ENCODE data around the gene EMC8.

The EMC8 gene

DNA sequence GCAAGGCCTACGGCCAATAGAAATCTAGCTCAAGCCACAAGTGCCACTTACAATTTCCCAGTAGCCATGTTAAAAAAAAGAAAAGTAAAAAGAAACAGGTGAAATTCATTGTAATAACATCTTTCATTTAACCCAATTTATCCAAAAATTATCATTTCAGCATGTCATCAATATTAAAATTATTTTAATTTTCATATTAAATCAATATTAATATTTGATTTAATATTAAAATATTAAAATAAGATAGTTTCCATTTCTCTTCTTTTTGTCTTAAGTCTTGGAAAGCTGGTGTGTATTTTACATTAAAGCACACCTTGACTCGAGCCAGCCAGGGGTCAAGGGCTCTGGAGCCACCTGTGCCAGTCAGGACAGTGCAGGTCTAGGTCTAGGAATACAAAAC is 35.7 kb downstream of the EMC8 start:
- no peak overlapping the region for H3K9ac ChIP-seq (ENCODE audit: low read length in 5 of 5)
- peaks cover 0 to 18% (median 11%) of the 10 kb centered on the region in 5 donors for H3K27me3 ChIP-seq (ENCODE audit: control insufficient read depth in 5 of 5, insufficient read depth in 4 of 5, low read length in 5 of 5)
- H3K36me3 ChIP-seq (ENCODE audit: control insufficient read depth in 5 of 5, insufficient read depth in 5 of 5, low read length in 5 of 5): no peaks in the 10 kb centered on the region
- H3K4me3 ChIP-seq (ENCODE audit: low read depth in 1 of 5, low read length in 5 of 5): no peak overlapping the region
- no peak overlapping the region for H3K27ac ChIP-seq (ENCODE audit: low read depth, low read length)
- H3K4me1 ChIP-seq (ENCODE audit: control insufficient read depth in 5 of 5, insufficient read depth in 5 of 5, low read length in 5 of 5): peaks cover 0 to 8% (median 3%) of the 10 kb centered on the region in 5 donors
- no peaks in the 10 kb centered on the region for H3K9me3 ChIP-seq (ENCODE audit: control insufficient read depth in 5 of 5, low read length in 5 of 5)

DNA sequence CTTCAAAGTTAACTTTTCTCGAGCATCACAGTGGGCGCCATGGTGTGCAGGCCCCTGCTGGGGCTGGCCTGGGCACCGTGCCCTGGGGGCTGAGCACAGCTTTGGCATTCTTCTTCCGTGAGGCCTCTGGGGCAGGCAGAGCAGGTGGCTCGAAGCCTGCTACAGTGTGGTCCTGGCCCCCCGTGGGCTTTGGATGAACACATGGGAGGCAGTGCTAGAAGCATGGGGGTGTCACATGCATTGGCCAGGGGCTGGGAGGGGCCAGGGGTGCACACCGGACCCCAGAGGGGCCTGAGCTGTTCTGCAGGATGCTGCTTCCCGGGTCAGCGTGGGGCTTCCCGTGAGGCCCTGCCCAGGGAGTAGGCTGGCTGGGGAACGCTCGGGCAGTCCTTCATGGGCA is 36.4 kb downstream of the EMC8 start:
- H3K27ac ChIP-seq (ENCODE audit: low read depth, low read length): no peak overlapping the region
- H3K4me1 ChIP-seq (ENCODE audit: control insufficient read depth in 5 of 5, insufficient read depth in 5 of 5, low read length in 5 of 5): peaks cover 0 to 8% (median 3%) of the 10 kb centered on the region in 5 donors
- H3K36me3 ChIP-seq (ENCODE audit: control insufficient read depth in 5 of 5, insufficient read depth in 5 of 5, low read length in 5 of 5): no peaks in the 10 kb centered on the region
- peaks cover 0 to 18% (median 11%) of the 10 kb centered on the region in 5 donors for H3K27me3 ChIP-seq (ENCODE audit: control insufficient read depth in 5 of 5, insufficient read depth in 4 of 5, low read length in 5 of 5)
- H3K9ac ChIP-seq (ENCODE audit: low read length in 5 of 5): no peak overlapping the region
- no peaks in the 10 kb centered on the region for H3K9me3 ChIP-seq (ENCODE audit: control insufficient read depth in 5 of 5, low read length in 5 of 5)
- no peak overlapping the region for H3K4me3 ChIP-seq (ENCODE audit: low read depth in 1 of 5, low read length in 5 of 5)

DNA sequence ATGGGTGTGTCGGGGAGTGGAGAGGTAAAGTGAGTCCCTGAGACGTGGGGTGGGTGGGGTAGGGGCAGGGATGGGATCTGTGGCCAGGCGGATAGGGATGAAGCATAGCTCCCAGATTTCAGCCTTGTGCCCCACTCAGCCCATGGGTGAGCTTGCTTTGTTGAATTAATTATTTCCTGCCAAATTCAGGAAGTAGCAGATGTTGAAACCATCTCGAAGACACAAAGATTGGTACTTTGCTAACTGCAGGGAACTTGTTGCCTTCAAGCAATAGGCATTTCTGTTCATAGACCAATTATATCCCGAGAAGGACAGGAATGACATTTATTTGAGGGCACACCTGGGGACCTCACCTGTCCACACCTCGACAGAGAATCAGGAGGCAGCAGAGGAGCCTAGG is 37.5 kb downstream of the EMC8 start:
- peaks cover 0 to 8% (median 3%) of the 10 kb centered on the region in 5 donors for H3K4me1 ChIP-seq (ENCODE audit: control insufficient read depth in 5 of 5, insufficient read depth in 5 of 5, low read length in 5 of 5)
- H3K36me3 ChIP-seq (ENCODE audit: control insufficient read depth in 5 of 5, insufficient read depth in 5 of 5, low read length in 5 of 5): no peaks in the 10 kb centered on the region
- H3K27ac ChIP-seq (ENCODE audit: low read depth, low read length): no peak overlapping the region
- H3K4me3 ChIP-seq (ENCODE audit: low read depth in 1 of 5, low read length in 5 of 5): no peak overlapping the region
- H3K9ac ChIP-seq (ENCODE audit: low read length in 5 of 5): no peak overlapping the region
- peaks cover 0 to 15% (median 11%) of the 10 kb centered on the region in 5 donors for H3K27me3 ChIP-seq (ENCODE audit: control insufficient read depth in 5 of 5, insufficient read depth in 4 of 5, low read length in 5 of 5)
- H3K9me3 ChIP-seq (ENCODE audit: control insufficient read depth in 5 of 5, low read length in 5 of 5): no peaks in the 10 kb centered on the region

GRCh38 chr16:85759631-85760419 is 39.5 kb downstream of the EMC8 start:
- Histone ChIP-seq H3K4me3 (ENCODE audit: low read depth in 1 of 5, low read length in 5 of 5) (no peak overlapping the region), H3K36me3 (ENCODE audit: control insufficient read depth in 5 of 5, insufficient read depth in 5 of 5, low read length in 5 of 5) (no peaks in the 10 kb centered on the region)

DNA sequence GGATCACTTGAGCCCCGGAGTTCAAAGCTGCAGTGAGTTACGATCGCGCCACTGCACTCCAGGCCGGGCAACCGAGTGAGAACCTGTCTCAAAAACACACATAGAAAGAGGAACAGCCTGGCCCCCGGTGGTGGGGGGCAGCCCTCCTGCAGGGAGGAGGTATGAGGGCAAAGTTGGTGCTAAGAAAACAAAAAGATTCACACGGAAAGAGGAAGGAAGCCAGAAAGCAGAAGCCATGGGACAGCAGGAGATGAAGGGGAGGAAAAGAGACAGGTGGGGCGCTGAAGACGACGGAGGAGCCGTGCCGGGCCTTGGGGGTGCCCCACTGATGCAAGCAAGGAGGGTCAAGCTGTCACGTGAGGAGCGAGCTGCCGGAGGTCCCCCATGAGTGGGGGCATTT is 40.2 kb downstream of the EMC8 start:
- Histone ChIP-seq H3K9ac (ENCODE audit: low read length in 5 of 5) (no peak overlapping the region), H3K4me1 (ENCODE audit: control insufficient read depth in 5 of 5, insufficient read depth in 5 of 5, low read length in 5 of 5) (peaks cover 0 to 11% (median 3%) of the 10 kb centered on the region in 5 donors), H3K36me3 (ENCODE audit: control insufficient read depth in 5 of 5, insufficient read depth in 5 of 5, low read length in 5 of 5) (no peaks in the 10 kb centered on the region), H3K27me3 (ENCODE audit: control insufficient read depth in 5 of 5, insufficient read depth in 4 of 5, low read length in 5 of 5) (peaks cover 0 to 11% (median 8%) of the 10 kb centered on the region in 5 donors), H3K27ac (ENCODE audit: low read depth, low read length) (no peak overlapping the region), H3K4me3 (ENCODE audit: low read depth in 1 of 5, low read length in 5 of 5) (no peak overlapping the region), H3K9me3 (ENCODE audit: control insufficient read depth in 5 of 5, low read length in 5 of 5) (no peaks in the 10 kb centered on the region)

More at GRCh38 chr16:85759631-85760419, 39.5 kb downstream of the EMC8 start:
- peaks cover 0 to 8% (median 3%) of the 10 kb centered on the region in 5 donors for H3K4me1 ChIP-seq (ENCODE audit: control insufficient read depth in 5 of 5, insufficient read depth in 5 of 5, low read length in 5 of 5)
- peaks cover 0 to 12% (median 11%) of the 10 kb centered on the region in 5 donors for H3K27me3 ChIP-seq (ENCODE audit: control insufficient read depth in 5 of 5, insufficient read depth in 4 of 5, low read length in 5 of 5)
- H3K9ac ChIP-seq (ENCODE audit: low read length in 5 of 5): no peak overlapping the region
- H3K9me3 ChIP-seq (ENCODE audit: control insufficient read depth in 5 of 5, low read length in 5 of 5): no peaks in the 10 kb centered on the region
- no peak overlapping the region for H3K27ac ChIP-seq (ENCODE audit: low read depth, low read length)

DNA sequence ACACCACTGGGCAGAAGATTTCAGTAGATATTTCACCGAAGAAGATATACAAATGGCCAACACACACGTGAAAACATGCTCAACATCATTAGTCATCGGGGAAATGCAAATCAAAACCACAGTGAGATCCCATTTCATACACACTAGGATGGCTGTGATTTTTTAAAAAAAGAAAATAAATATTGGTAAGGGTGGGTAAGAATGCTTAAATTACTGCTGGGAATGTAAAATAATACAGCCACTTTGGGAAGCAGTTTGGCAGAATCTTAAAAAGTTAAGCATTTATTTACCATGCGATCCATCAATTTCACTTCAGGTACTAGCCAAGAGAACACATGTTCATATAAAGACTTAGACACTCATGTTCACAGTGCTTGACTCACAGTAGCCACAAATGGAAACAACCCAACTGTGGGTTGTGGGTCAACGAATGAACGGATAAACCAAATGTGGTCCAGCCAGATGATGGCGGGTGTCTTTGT is 42.0 kb downstream of the EMC8 start:
- H3K9ac ChIP-seq (ENCODE audit: low read length in 5 of 5): no peak overlapping the region
- no peak overlapping the region for H3K27ac ChIP-seq (ENCODE audit: low read depth, low read length)
- peaks cover 0 to 8% (median 6%) of the 10 kb centered on the region in 5 donors for H3K27me3 ChIP-seq (ENCODE audit: control insufficient read depth in 5 of 5, insufficient read depth in 4 of 5, low read length in 5 of 5)
- no peaks in the 10 kb centered on the region for H3K9me3 ChIP-seq (ENCODE audit: control insufficient read depth in 5 of 5, low read length in 5 of 5)
- no peaks in the 10 kb centered on the region for H3K36me3 ChIP-seq (ENCODE audit: control insufficient read depth in 5 of 5, insufficient read depth in 5 of 5, low read length in 5 of 5)
- H3K4me1 ChIP-seq (ENCODE audit: control insufficient read depth in 5 of 5, insufficient read depth in 5 of 5, low read length in 5 of 5): peaks cover 0 to 21% (median 9%) of the 10 kb centered on the region in 5 donors
- H3K4me3 ChIP-seq (ENCODE audit: low read depth in 1 of 5, low read length in 5 of 5): no peak overlapping the region

GRCh38 chr16:85755929-85756768 is 43.2 kb downstream of the EMC8 start:
- Histone ChIP-seq H3K4me3 (ENCODE audit: low read depth in 1 of 5, low read length in 5 of 5) (no peak overlapping the region), H3K9ac (ENCODE audit: low read length in 5 of 5) (no peak overlapping the region), H3K36me3 (ENCODE audit: control insufficient read depth in 5 of 5, insufficient read depth in 5 of 5, low read length in 5 of 5) (no peaks in the 10 kb centered on the region), H3K4me1 (ENCODE audit: control insufficient read depth in 5 of 5, insufficient read depth in 5 of 5, low read length in 5 of 5) (peaks cover 0 to 22% (median 11%) of the 10 kb centered on the region in 5 donors), H3K9me3 (ENCODE audit: control insufficient read depth in 5 of 5, low read length in 5 of 5) (no peaks in the 10 kb centered on the region), H3K27me3 (ENCODE audit: control insufficient read depth in 5 of 5, insufficient read depth in 4 of 5, low read length in 5 of 5) (peaks cover 0 to 13% (median 8%) of the 10 kb centered on the region in 5 donors), H3K27ac (ENCODE audit: low read depth, low read length) (no peak overlapping the region)

DNA sequence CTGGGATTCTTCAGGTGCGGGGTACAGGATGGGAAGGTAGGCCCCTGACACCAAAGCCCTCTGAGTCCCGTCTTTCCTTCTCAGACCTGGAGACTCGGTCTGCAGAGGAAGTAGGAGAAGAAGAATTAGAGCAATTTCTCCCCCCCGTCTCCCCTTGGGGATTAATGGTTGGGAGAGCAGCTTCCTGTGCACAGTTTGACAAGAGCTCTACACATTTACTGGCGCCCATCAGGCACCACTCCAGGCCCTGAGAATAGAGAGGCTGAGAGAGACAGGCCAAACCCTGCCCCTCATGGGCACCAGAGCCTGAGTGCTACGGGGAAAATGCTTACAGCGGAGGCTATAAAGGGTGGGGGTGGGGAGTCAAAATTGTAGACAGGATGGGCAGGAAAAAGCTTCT is 44.9 kb downstream of the EMC8 start:
- Histone ChIP-seq H3K27ac (ENCODE audit: low read depth, low read length) (no peak overlapping the region), H3K9me3 (ENCODE audit: control insufficient read depth in 5 of 5, low read length in 5 of 5) (no peaks in the 10 kb centered on the region), H3K36me3 (ENCODE audit: control insufficient read depth in 5 of 5, insufficient read depth in 5 of 5, low read length in 5 of 5) (no peaks in the 10 kb centered on the region), H3K4me3 (ENCODE audit: low read depth in 1 of 5, low read length in 5 of 5) (no peak overlapping the region), H3K27me3 (ENCODE audit: control insufficient read depth in 5 of 5, insufficient read depth in 4 of 5, low read length in 5 of 5) (peaks cover 0 to 13% (median 4%) of the 10 kb centered on the region in 5 donors), H3K9ac (ENCODE audit: low read length in 5 of 5) (no peak overlapping the region), H3K4me1 (ENCODE audit: control insufficient read depth in 5 of 5, insufficient read depth in 5 of 5, low read length in 5 of 5) (peaks cover 1 to 36% (median 23%) of the 10 kb centered on the region in 5 donors)

GRCh38 chr16:85753976-85754375 is 45.4 kb downstream of the EMC8 start:
- Histone ChIP-seq H3K9me3 (ENCODE audit: control insufficient read depth in 5 of 5, low read length in 5 of 5) (no peaks in the 10 kb centered on the region), H3K36me3 (ENCODE audit: control insufficient read depth in 5 of 5, insufficient read depth in 5 of 5, low read length in 5 of 5) (no peaks in the 10 kb centered on the region), H3K27me3 (ENCODE audit: control insufficient read depth in 5 of 5, insufficient read depth in 4 of 5, low read length in 5 of 5) (peaks cover 0 to 10% (median 3%) of the 10 kb centered on the region in 5 donors), H3K27ac (ENCODE audit: low read depth, low read length) (no peak overlapping the region), H3K4me1 (ENCODE audit: control insufficient read depth in 5 of 5, insufficient read depth in 5 of 5, low read length in 5 of 5) (peaks cover 1 to 33% (median 23%) of the 10 kb centered on the region in 5 donors), H3K9ac (ENCODE audit: low read length in 5 of 5) (no peak overlapping the region), H3K4me3 (ENCODE audit: low read depth in 1 of 5, low read length in 5 of 5) (no peak overlapping the region)

DNA sequence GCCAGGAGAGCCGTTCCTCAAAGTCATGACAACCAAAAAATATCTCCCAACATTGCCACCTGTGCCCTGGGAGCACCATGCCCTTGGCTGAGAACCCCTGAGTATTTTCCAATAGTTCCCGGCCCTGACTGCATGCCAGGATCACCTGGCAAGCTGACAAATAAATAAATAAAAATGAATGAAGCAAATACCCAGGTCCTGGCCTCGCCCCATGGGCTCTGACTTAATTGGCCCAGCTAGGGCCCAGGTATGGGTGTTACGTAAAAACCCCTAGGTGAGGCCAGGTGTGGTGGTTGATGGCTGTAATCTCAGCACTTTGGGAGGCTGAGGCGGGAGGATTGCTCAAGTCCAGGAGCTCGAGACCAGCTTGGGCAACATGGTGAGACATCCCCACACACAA is 45.8 kb downstream of the EMC8 start:
- H3K27ac ChIP-seq (ENCODE audit: low read depth, low read length): no peak overlapping the region

More for the DNA sequence above, 45.8 kb downstream of the EMC8 start:
- no peaks in the 10 kb centered on the region for H3K36me3 ChIP-seq (ENCODE audit: control insufficient read depth in 5 of 5, insufficient read depth in 5 of 5, low read length in 5 of 5)
- no peak overlapping the region for H3K4me3 ChIP-seq (ENCODE audit: low read depth in 1 of 5, low read length in 5 of 5)
- no peaks in the 10 kb centered on the region for H3K9me3 ChIP-seq (ENCODE audit: control insufficient read depth in 5 of 5, low read length in 5 of 5)
- H3K27me3 ChIP-seq (ENCODE audit: control insufficient read depth in 5 of 5, insufficient read depth in 4 of 5, low read length in 5 of 5): peaks cover 0 to 7% (median 0%) of the 10 kb centered on the region in 5 donors
- H3K4me1 ChIP-seq (ENCODE audit: control insufficient read depth in 5 of 5, insufficient read depth in 5 of 5, low read length in 5 of 5): peaks cover 1 to 33% (median 23%) of the 10 kb centered on the region in 5 donors
- no peak overlapping the region for H3K9ac ChIP-seq (ENCODE audit: low read length in 5 of 5)
